Measurements from ENCODE around the gene DMP1.

DMP1 gene

GRCh38 chr4:87620491-87620890 lies 29.6 kb upstream of the DMP1 start:
- ChIA-PET CTCF (no interaction called here), POLR2A (ENCODE audit: low non-redundant PET) (no interaction called here)
- no peak overlapping the region for H3K27ac ChIP-seq
- no peak for DNase-seq (ENCODE audit: low spot score)
- TF ChIP-seq CTCF (conservative IDR thresholded peaks at IDR 0.05; ENCODE audit: low read depth), result no peak

DNA sequence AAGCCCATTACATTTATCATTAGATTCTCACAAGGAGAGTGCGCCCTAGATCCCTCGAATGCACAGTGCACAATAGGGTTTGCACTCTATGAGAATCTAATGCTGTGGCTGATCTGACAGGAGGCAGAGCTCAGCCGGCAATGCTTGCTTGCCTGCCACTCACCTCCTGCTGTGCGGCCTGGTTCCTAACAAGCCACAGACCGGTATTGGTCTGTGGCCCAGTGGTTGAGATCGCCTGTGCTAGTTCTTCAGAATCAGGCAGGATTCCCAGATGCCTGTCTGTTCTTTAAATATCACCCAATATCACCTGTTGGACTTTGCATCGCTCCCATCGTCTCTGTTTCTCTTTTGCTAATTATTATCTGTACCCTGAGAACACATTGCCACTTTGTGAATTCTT lies 27.8 kb upstream of the DMP1 start:
- CTCF ChIA-PET, result no interaction called here
- no peak for DNase-seq (ENCODE audit: low spot score)
- POLR2A ChIA-PET (ENCODE audit: low non-redundant PET), result no interaction called here
- no peak overlapping the region for H3K27ac ChIP-seq
- no peak for TF ChIP-seq CTCF (conservative IDR thresholded peaks at IDR 0.05; ENCODE audit: low read depth)

- ChIA-PET POLR2A (ENCODE audit: low non-redundant PET) (no interaction called here), CTCF (interaction anchor here (0.7 to 0.9 kb wide), 2 partner anchors 41 to 194 kb away, joined by 3 read pairs; no protein-coding TSS in a partner anchor)
- no peak overlapping the region for H3K27ac ChIP-seq
- DNase-seq (ENCODE audit: low spot score), result no peak
- TF ChIP-seq CTCF (conservative IDR thresholded peaks at IDR 0.05; ENCODE audit: low read depth), result no peak
These were observed 25.4 kb upstream of the DMP1 start for GRCh38 chr4:87624698-87625097.

DNA sequence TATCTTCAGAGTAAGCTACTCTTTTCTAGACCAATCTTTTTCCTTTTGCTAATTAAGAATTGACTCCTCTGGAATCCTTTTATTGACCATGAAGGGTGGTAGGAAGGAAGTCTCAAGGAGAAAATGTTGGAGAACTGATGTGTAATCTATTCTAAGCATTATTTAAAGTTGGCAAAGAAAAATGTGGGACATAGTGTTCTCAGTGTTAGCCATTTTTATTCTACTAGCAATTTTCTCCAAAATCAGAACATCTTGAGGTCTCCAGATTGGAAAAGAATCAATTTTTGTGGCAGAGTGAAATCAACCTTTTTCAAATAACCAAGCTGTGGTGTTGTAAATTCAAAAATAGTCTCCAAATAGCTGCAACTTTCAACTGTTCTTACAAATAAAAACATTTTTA lies 18.4 kb upstream of the DMP1 start:
- DNase-seq (ENCODE audit: low spot score), result no peak
- CTCF ChIA-PET, result interaction anchor here (1.0 kb wide), 1 partner anchor 198 kb away, joined by 3 read pairs; no protein-coding TSS in a partner anchor
- H3K27ac ChIP-seq, result no peak overlapping the region
- POLR2A ChIA-PET (ENCODE audit: low non-redundant PET), result no interaction called here
- TF ChIP-seq CTCF (conservative IDR thresholded peaks at IDR 0.05; ENCODE audit: low read depth), result no peak

GRCh38 chr4:87632469-87632868 lies 17.6 kb upstream of the DMP1 start:
- TF ChIP-seq CTCF (conservative IDR thresholded peaks at IDR 0.05; ENCODE audit: low read depth), result no peak
- ChIA-PET POLR2A (ENCODE audit: low non-redundant PET) (no interaction called here), CTCF (no interaction called here)
- DNase-seq (ENCODE audit: low spot score), result no peak
- no peak overlapping the region for H3K27ac ChIP-seq

- CTCF ChIA-PET, result no interaction called here
These were observed 16.8 kb upstream of the DMP1 start for GRCh38 chr4:87633243-87633642.

More at GRCh38 chr4:87633243-87633642, 16.8 kb upstream of the DMP1 start:
- TF ChIP-seq CTCF (conservative IDR thresholded peaks at IDR 0.05; ENCODE audit: low read depth), result no peak
- no peak overlapping the region for H3K27ac ChIP-seq
- POLR2A ChIA-PET (ENCODE audit: low non-redundant PET), result no interaction called here
- no peak for DNase-seq (ENCODE audit: low spot score)

All from RWPE1 (cell line).